DLD1 (cell line): ENCODE data around the gene RRN3.
"Not testable (repeated sequence)": the region's sequence is repeated elsewhere in the genome, so short reads cannot be mapped to it uniquely, and the experiment has no call there.

ENCODE experiments used
- in situ Hi-C: cut with HindIII; loops from 2 replicates; pipeline ENCODE4 v1.10.0; 2017; ENCODE audit warnings: low sequenced_read_pairs

Gene RRN3

DNA sequence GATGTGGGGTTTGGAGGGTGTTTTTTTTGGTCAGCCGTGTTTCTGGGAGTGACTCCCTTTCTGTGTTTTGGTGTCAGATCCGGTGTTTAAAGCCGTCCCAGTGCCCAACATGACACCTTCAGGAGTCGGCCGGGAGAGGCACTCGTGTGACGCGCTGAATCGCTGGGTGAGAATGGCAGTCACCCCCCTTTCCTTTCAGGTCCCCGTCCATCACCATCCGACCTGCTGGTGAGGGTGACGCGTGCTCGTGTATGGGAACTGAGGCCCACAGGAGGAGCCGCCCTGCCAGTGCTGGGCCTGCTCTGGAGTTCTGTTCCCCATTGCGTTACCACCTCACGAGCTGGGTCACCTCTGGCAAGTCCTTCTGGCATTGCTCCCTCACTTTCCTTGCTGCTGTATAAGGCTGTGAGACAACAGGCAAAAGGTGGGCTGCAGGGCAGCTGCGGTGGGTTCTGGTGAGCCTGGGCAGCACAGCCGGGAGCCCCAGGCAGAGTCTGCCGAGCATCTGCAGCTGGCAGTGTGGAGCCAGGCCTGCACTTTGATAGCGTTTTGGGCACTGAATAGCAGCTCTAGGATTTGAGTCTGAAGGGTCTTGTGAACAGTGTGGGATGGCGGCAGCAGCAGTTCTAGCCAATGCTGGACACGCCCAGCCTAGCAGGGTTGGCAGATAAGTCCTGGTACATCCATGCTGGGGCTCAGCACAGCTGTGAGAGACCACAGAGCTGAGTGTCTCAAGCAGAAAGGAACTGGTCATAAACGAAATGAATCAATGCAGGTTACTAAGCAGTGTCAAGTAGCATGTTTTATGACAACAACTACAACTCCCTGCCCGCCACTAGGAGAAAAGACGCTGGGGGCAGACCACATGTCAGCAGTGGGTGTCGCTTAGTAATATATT is 65.0 kb downstream of the RRN3 start:
- in situ Hi-C loops, result not testable (repeated sequence)

DNA sequence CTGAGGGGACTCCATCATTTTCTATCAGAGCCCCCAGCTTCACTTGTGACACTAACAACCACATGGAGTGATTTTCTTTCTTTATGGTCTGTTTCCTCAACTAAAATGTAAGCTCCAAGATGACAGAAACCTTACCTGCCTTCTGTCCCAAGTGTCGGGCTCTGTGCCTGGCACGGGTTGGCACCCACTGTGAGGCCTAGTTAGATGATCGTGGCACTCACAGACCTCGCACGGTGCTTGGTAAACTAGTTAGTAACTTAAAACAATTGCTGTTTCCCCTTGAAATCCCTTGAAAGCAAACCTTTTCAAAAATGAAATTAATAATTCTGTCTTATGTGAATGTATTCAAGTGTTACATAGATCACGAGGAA is 65.7 kb downstream of the RRN3 start:
- in situ Hi-C loops, result not testable (repeated sequence)

DNA sequence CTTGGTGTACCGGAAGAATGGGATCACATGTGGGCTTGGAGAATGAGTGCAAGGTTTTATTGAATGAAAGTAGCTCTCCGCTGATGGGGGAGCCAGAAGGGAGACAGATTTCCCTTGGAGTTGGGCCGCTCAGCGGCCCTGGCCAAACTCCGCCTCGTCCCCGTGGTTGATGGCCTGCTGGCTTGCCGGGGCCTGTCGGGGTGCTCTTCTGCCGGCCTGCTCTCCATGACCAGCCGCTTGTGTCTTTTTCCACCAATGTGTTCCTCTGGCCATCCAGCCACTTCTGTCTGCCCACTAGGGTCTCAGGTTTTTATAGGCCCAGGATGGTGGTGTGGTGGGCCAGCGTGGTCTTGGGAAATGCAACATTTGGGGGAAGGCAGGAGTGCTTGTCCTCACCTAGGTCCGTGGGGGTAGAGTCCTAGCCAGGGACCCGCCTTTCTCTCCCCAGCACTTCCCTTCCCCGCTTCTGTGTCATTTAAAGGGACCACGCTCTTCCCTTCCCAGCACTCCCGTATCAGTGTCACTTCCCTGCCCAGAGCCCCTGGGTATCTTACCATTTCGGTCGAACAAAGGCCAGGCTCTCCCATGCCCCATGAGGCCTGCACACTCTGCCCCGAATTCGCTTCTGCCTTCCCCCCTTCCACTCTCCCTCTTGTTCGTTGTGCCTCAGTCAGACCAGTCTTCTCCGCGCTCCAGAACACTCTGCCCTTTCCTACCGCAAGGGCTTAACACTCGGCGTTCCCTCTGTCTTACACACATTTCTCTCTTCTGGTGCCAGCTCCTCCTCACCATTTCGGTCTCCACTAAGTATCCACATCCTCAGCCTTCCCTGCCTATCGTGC is 66.3 kb downstream of the RRN3 start:
- in situ Hi-C loops, result not testable (repeated sequence)

DNA sequence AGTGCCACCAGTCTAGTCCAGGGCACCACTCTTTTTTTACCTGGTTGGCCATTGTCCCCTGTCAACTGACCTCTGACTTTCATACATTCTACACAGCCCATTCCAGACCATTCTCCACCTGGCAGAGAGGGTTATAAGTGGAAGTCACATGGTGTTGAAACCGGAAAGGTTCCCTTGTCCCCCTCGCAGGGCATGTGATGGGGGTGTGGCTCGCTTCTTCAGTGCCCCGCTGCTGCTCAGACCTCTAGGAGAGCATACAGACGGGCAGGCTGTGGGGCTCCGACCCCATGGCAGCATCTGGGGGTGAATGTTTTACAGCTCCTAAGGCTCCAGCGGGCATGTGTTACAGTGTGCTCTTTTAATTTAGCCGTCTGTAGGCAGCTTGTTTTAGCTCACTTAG is 67.0 kb downstream of the RRN3 start:
- in situ Hi-C loops, result not testable (repeated sequence)

DNA sequence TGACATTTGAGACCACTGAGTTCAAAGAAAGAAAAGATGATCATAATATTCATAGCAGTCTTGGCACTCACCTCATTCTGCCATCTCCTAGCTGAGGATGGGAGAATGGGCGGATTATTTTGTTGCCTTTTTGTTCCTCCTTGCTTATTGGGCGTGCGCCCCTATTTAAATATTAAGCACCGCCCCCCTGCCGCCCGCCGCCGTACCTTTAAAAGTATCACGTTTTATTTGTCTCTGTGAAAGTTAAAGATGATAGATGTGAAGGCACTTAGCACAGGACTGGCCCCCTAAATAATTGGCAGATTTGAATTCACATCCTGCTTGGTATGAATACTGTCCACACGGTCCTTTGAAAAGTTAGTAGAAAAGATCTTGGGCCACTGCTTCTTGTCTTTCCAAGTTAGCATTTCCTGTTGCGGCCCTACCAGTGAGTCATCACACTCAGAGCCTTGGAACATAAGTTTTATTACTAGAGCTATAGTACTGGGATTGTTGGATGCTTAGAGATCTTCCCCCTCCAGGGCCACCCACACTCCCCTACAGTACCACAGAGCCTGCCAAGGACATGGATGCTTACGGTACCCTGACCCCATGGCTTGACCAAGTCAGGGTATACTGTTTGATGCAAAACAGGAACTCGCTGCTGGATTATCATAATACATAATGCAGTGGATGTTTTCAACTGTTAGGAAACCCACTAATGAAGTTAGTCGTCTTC is 68.7 kb downstream of the RRN3 start:
- in situ Hi-C loops, result not testable (repeated sequence)

DNA sequence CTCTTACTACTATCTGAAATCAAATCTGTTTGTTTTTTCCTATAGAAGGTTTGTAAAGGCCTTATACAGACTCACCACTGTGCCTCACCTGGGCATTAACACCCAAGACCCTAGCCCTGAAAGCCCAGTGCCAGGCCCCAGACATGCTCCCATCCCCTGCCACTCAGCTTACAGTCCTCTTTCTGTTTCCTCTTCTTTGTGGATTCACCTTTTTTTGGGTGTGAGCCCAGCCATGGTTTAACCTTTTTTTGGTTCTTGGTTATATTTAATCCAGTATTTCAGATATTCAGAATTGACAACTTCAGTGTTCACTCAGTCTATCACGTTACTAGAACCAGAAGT is 69.2 kb downstream of the RRN3 start:
- in situ Hi-C loops, result not testable (repeated sequence)

DNA sequence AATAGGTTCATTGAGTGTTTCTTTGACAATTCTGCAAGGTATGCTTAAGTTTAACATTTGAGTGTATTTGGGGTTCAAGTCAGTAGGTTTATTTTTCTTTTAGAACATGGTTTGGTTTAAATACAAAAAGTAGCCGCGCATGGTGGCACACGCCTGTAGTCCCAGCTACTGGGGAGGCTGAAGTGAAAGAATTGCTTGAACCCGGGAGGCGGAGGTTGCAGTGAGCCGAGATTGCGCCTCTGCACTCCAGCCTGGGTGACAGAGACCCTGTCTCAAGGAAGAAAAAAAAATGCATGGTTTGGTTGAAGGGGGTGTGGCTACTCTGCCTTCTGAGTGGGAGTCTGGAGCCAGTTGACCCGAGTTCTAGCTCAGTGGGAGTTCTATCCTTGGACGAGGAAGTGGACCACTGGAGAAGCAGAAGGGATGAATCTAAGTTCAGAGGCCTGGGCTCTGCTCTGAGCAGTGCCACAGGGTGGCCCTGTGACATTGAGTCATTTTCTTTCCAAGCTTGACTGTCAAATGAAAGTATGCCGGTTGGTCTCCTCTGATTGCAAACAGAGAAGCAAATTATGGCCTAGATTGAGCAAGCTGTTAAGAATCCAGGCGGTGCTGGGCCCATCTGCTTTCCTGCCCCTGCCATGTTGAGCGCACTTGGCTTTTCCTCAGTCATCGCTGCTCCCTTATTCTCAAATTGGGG is 70.5 kb downstream of the RRN3 start:
- in situ Hi-C loops, result not testable (repeated sequence)

DNA sequence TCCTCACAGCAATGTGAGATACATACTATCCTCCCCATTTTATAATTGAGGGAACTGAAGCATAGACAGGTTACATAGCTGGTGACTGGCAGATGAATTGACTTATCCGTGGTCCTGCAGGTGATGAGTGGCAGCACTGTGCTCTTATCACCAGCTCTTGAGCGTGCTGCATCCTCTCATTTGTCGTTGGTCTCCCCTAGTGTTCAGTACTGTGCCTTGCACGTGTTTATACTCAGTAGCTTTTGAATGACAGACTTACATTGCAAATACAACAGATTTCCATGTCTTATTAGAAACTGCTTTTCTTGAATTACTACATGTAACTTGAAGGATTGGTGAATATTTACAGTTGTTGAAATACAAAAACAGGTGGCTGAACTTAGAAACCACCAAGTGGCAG is 71.9 kb downstream of the RRN3 start:
- in situ Hi-C loops, result not testable (repeated sequence)

DNA sequence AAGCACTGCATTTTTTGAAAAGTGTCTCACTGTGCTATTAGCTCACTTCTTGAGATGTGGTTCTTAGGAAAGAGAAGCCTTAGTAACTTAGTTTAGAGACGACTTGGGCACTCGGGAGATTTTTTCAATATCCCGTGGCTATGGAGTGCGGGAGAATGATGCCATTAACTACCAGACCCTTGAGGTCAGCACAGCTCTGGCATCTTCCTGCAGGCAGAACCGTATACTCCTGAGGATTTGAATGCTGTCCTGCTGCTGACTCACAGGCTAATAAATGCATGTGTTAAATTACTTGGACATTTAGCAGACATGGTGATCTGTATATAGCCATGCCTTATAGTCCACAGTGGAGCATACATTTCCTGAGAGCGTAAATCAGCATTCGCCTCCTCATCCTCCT is 72.6 kb downstream of the RRN3 start:
- in situ Hi-C loops, result not testable (repeated sequence)

DNA sequence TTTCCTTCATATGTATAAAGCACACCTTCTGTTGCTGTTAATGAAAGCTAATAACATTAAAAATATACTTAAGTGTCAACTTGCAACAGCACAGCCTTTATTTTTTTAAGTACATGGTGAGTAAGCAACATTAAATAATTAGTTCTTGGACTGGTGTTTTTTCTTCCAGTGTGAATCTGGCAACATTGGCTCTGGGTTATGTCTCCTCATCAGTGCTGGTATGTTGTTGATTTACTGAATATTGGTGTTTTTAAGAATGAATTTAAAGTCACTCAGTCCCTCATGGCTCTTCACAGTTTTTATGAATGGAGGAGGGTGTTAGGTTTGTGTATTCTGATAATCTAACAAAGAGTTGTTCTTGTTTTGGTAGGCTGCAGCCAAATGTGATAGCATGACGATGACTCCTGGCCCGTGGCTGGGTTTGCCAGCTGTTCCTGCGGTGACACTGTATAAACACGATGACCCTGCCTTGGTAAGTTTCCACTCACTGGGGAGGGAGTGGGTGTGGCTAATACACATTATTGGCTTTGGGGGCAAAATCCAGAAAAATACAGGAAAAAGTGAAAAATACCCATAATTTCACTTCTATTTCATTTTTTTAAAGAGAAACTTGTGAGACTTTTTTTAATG is 77.0 kb downstream of the RRN3 start:
- in situ Hi-C loops, result not testable (repeated sequence)

DNA sequence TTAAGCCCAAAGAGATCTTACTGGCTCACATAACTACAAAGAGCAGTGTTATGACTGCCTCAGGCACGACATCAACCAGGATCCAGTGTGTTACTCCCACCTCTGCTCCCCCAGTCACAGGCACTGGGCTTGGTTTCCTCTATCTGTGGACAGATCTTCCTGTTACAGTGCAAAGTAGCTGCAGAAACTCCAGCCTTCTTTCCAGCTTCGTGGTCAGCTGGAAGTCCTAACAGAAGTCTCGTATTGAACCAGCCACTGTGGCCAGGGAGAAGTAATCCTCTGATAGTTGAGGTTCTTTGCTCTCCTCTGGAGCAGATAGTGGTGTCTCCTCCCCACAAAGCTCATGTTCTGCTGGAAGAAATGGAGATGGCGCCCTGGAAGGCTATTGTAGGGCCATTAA is 77.7 kb downstream of the RRN3 start:
- in situ Hi-C loops, result not testable (repeated sequence)

DNA sequence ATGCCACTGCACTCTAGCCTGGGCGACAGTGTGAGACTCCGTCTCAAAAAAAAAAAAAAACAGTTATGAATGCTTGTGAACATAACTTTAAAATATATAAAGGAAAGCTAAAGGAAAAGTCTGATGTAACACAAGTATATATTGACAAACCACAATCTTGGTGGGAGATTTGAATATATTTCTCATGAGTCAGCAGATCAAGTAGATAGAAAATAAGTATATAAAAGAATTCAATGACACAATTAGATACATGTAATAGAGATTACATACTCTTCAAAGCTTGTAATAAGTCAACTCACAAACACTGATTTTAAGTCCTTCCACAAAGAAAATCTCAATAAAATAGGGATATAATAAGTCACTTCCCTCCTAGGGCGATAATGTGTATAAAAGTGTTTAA is 78.4 kb downstream of the RRN3 start:
- in situ Hi-C loops, result not testable (repeated sequence)

DNA sequence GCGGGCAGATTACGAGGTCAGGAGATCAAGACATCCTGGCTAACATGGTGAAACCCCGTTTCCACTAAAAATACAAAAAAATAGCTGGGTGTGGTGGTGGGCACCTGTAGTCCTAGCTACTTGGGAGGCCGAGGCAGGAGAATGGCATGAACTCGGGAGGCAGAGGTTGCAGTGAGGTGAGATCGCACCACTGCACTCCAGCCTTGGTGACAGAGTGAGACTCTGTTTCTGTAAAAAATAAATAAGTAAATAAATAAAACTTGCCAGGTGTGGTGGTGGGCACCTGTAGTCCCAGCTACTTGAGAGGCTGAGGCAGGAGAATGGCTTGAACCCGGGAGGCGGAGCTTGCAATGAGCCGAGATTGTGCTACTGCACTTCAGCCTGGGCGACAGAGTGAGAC is 81.1 kb downstream of the RRN3 start:
- in situ Hi-C loops, result not testable (repeated sequence)
